Measurements from ENCODE around the gene ADGRL1.

Gene ADGRL1

GRCh38 chr19:14102756-14103155 is 103.2 kb downstream of the ADGRL1 start:
- TF ChIP-seq POLR2AphosphoS5 (IDR thresholded peaks at IDR 0.05; ENCODE audit: low read depth, low read length) (no peak), TAF1 (IDR thresholded peaks at IDR 0.05; ENCODE audit: borderline replicate concordance, insufficient read depth, low read length) (no peak), REST (IDR thresholded peaks at IDR 0.05; ENCODE audit: insufficient read depth in 1 of 2, low read depth in 2 of 2, low read length in 2 of 2) (no peak), SIN3A (IDR thresholded peaks at IDR 0.05; ENCODE audit: borderline replicate concordance, insufficient read depth, low read length) (no peak), FOXP2 (optimal IDR thresholded peaks at IDR 0.05; ENCODE audit: borderline replicate concordance, extremely low read depth, extremely low read length, insufficient read depth) (no peak)

- no peak for TF ChIP-seq SIN3A (IDR thresholded peaks at IDR 0.05; ENCODE audit: borderline replicate concordance, insufficient read depth, low read length)
- no peak for TF ChIP-seq REST (IDR thresholded peaks at IDR 0.05; ENCODE audit: insufficient read depth in 1 of 2, low read depth in 2 of 2, low read length in 2 of 2)
- TF ChIP-seq POLR2AphosphoS5 (IDR thresholded peaks at IDR 0.05; ENCODE audit: low read depth, low read length) = no peak
- no peak for TF ChIP-seq FOXP2 (optimal IDR thresholded peaks at IDR 0.05; ENCODE audit: borderline replicate concordance, extremely low read depth, extremely low read length, insufficient read depth)
- TF ChIP-seq TAF1 (IDR thresholded peaks at IDR 0.05; ENCODE audit: borderline replicate concordance, insufficient read depth, low read length) = no peak
Observed at GRCh38 chr19:14102102-14102696, 103.8 kb downstream of the ADGRL1 start.

GRCh38 chr19:14101003-14101545 is 104.9 kb downstream of the ADGRL1 start:
- TF ChIP-seq FOXP2 (optimal IDR thresholded peaks at IDR 0.05; ENCODE audit: borderline replicate concordance, extremely low read depth, extremely low read length, insufficient read depth) = no peak
- TF ChIP-seq POLR2AphosphoS5 (IDR thresholded peaks at IDR 0.05; ENCODE audit: low read depth, low read length) = no peak
- no peak for TF ChIP-seq SIN3A (IDR thresholded peaks at IDR 0.05; ENCODE audit: borderline replicate concordance, insufficient read depth, low read length)

All from PFSK-1 (cell line).